ENCODE results near the gene ZBTB20. TPM values are rescaled to one million over a fixed set of nuclear protein-coding genes. Genes with fewer than 3 reads are reported as not detected.

ZBTB20 gene
- total RNA-seq, 1 donor, result 32.9 TPM

- no peaks in the 10 kb centered on the region for H3K27me3 ChIP-seq (ENCODE audit: insufficient read depth, low read length)
- H3K4me3 ChIP-seq (ENCODE audit: insufficient read depth, low read length), result no peak overlapping the region
- no peaks in the 10 kb centered on the region for H4K20me1 ChIP-seq (ENCODE audit: insufficient read depth, low read length)
- H3K4me1 ChIP-seq (ENCODE audit: insufficient read depth, low read length), result peaks cover 4% of the 10 kb centered on the region
- no peaks in the 10 kb centered on the region for H3K36me3 ChIP-seq (ENCODE audit: insufficient read depth, low read length)
- H2AFZ ChIP-seq (ENCODE audit: low read length), result no peak overlapping the region
- TF ChIP-seq, protein P1, sequence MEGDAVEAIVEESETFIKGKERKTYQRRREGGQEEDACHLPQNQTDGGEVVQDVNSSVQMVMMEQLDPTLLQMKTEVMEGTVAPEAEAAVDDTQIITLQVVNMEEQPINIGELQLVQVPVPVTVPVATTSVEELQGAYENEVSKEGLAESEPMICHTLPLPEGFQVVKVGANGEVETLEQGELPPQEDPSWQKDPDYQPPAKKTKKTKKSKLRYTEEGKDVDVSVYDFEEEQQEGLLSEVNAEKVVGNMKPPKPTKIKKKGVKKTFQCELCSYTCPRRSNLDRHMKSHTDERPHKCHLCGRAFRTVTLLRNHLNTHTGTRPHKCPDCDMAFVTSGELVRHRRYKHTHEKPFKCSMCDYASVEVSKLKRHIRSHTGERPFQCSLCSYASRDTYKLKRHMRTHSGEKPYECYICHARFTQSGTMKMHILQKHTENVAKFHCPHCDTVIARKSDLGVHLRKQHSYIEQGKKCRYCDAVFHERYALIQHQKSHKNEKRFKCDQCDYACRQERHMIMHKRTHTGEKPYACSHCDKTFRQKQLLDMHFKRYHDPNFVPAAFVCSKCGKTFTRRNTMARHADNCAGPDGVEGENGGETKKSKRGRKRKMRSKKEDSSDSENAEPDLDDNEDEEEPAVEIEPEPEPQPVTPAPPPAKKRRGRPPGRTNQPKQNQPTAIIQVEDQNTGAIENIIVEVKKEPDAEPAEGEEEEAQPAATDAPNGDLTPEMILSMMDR (IDR thresholded peaks at IDR 0.05; ENCODE audit: extremely low read depth, low read depth, low read length), result no peak
- H3K4me2 ChIP-seq (ENCODE audit: insufficient read depth, low read length), result no peak overlapping the region
- H3K9me3 ChIP-seq (ENCODE audit: low read depth, low read length), result no peaks in the 10 kb centered on the region
- H3K27ac ChIP-seq (ENCODE audit: low read depth, low read length), result no peak overlapping the region
- H3K79me2 ChIP-seq (ENCODE audit: insufficient read depth, low read length), result no peaks in the 10 kb centered on the region
- no peak for DNase-seq (ENCODE audit: insufficient read length, low spot score, missing footprints)
These were observed 495.5 kb downstream of the ZBTB20 start for GRCh38 chr3:114651555-114651954.

DNA sequence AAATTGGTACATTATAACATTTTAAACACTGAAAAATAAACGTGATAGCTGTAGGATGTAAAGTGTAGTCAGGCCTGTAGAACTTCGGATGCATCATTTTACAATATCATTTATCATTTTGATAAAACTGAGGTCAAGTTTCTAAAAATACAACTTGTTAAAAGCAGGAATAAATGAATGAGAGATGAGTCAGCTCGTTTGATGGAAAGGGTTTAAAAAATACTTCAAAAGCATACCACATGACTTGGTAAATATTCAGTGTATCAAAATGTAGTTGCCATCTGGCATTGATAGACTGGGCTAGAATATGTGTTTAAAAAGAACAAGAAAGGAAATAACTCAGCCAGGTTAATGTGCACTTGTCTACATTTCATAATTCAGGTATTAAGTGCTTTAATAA is 496.3 kb downstream of the ZBTB20 start:
- no peak overlapping the region for H3K27ac ChIP-seq (ENCODE audit: low read depth, low read length)
- no peak overlapping the region for H2AFZ ChIP-seq (ENCODE audit: low read length)
- TF ChIP-seq, protein P1 (IDR thresholded peaks at IDR 0.05; ENCODE audit: extremely low read depth, low read depth, low read length), result no peak
- H3K4me3 ChIP-seq (ENCODE audit: insufficient read depth, low read length), result no peak overlapping the region
- H4K20me1 ChIP-seq (ENCODE audit: insufficient read depth, low read length), result no peaks in the 10 kb centered on the region
- no peaks in the 10 kb centered on the region for H3K27me3 ChIP-seq (ENCODE audit: insufficient read depth, low read length)
- H3K36me3 ChIP-seq (ENCODE audit: insufficient read depth, low read length), result no peaks in the 10 kb centered on the region
- H3K4me2 ChIP-seq (ENCODE audit: insufficient read depth, low read length), result no peak overlapping the region
- H3K79me2 ChIP-seq (ENCODE audit: insufficient read depth, low read length), result no peaks in the 10 kb centered on the region
- H3K4me1 ChIP-seq (ENCODE audit: insufficient read depth, low read length), result peaks cover 4% of the 10 kb centered on the region
- no peaks in the 10 kb centered on the region for H3K9me3 ChIP-seq (ENCODE audit: low read depth, low read length)
- DNase-seq (ENCODE audit: insufficient read length, low spot score, missing footprints), result peak; percentile 31

GRCh38 chr3:114649331-114649730 is 497.8 kb downstream of the ZBTB20 start:
- Histone ChIP-seq H3K9me3 (ENCODE audit: low read depth, low read length) (no peaks in the 10 kb centered on the region), H3K4me3 (ENCODE audit: insufficient read depth, low read length) (no peak overlapping the region), H3K27ac (ENCODE audit: low read depth, low read length) (no peak overlapping the region), H4K20me1 (ENCODE audit: insufficient read depth, low read length) (no peaks in the 10 kb centered on the region), H3K27me3 (ENCODE audit: insufficient read depth, low read length) (no peaks in the 10 kb centered on the region), H3K4me1 (ENCODE audit: insufficient read depth, low read length) (peaks cover 4% of the 10 kb centered on the region), H2AFZ (ENCODE audit: low read length) (no peak overlapping the region), H3K4me2 (ENCODE audit: insufficient read depth, low read length) (no peak overlapping the region), H3K36me3 (ENCODE audit: insufficient read depth, low read length) (no peaks in the 10 kb centered on the region), H3K79me2 (ENCODE audit: insufficient read depth, low read length) (no peaks in the 10 kb centered on the region)
- TF ChIP-seq, protein P1 (IDR thresholded peaks at IDR 0.05; ENCODE audit: extremely low read depth, low read depth, low read length), result no peak
- DNase-seq (ENCODE audit: insufficient read length, low spot score, missing footprints), result peak; percentile 36

DNA sequence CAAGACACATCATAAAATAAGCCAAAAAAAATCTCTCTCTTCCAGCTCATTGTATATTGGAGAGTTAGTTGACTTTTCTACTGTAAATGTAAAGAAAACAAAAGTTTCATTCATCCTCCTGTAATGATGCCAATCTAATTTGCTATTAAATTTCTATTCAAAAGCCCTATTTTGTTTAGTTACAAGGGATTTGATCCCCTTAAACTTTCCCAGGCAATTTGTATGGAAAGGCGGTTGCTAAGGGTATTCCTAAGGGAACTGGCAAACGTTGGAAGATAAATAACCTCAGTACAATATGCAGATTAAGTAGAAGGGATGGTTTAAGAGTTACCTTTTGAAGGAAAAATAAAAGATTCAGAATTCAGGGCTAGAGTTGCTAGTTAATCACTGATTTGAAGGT is 500.6 kb downstream of the ZBTB20 start:
- peaks cover 4% of the 10 kb centered on the region for H3K4me1 ChIP-seq (ENCODE audit: insufficient read depth, low read length)
- no peaks in the 10 kb centered on the region for H3K27me3 ChIP-seq (ENCODE audit: insufficient read depth, low read length)
- H2AFZ ChIP-seq (ENCODE audit: low read length), result no peak overlapping the region
- H3K27ac ChIP-seq (ENCODE audit: low read depth, low read length), result no peak overlapping the region
- TF ChIP-seq, protein P1 (IDR thresholded peaks at IDR 0.05; ENCODE audit: extremely low read depth, low read depth, low read length), result no peak
- H3K79me2 ChIP-seq (ENCODE audit: insufficient read depth, low read length), result no peaks in the 10 kb centered on the region
- no peaks in the 10 kb centered on the region for H3K36me3 ChIP-seq (ENCODE audit: insufficient read depth, low read length)
- H4K20me1 ChIP-seq (ENCODE audit: insufficient read depth, low read length), result no peaks in the 10 kb centered on the region
- no peak for DNase-seq (ENCODE audit: insufficient read length, low spot score, missing footprints)
- no peak overlapping the region for H3K4me2 ChIP-seq (ENCODE audit: insufficient read depth, low read length)
- no peaks in the 10 kb centered on the region for H3K9me3 ChIP-seq (ENCODE audit: low read depth, low read length)
- H3K4me3 ChIP-seq (ENCODE audit: insufficient read depth, low read length), result no peak overlapping the region
